Upper lobe of left lung (tissue), 6 donors: ENCODE results near the gene KMT2C. TPM values are rescaled to one million over a fixed set of nuclear protein-coding genes. Genes with fewer than 3 reads are reported as not detected.

Experiments
- ATAC-seq, 2 donors: fragments of 200-7000 bp; cut with Tn5 transposase; one replicate each; pipeline ENCODE4 v1.9.1; 2022; ENCODE audit warnings: mild to moderate bottlenecking in 2 of 2, moderate library complexity in 2 of 2; ENCODE audit not compliant: low FRiP score in 2 of 2
- DNase-seq, 2 donors: peaks; one replicate each; pipeline ENCODE4 v3.0.0-alpha.2; 2019 to 2020
- H3K27ac ChIP-seq, 4 donors: fragments of 200-600 bp; sonication (generic); one replicate each; pipeline ENCODE4 v1.5.1; 2016 to 2019
- H3K27me3 ChIP-seq, 4 donors: fragments of 200-600 bp; sonication (generic); one replicate each; pipeline ENCODE4 v1.5.1; 2017 to 2019
- H3K36me3 ChIP-seq, 4 donors: fragments of 200-600 bp; sonication (generic); one replicate each; pipeline ENCODE4 v1.5.1; 2016 to 2019
- H3K4me1 ChIP-seq, 4 donors: fragments of 200-600 bp; sonication (generic); one replicate each; pipeline ENCODE4 v1.5.1; 2018 to 2019
- H3K4me3 ChIP-seq, 4 donors: fragments of 200-600 bp; sonication (generic); one replicate each; pipeline ENCODE4 v1.5.1; 2017 to 2019; ENCODE audit warnings: mild to moderate bottlenecking in 2 of 4, moderate library complexity in 1 of 4
- H3K9me3 ChIP-seq, 4 donors: fragments of 200-600 bp; sonication (generic); one replicate each; pipeline ENCODE4 v1.5.1; 2018 to 2019
- EP300 ChIP-seq, 4 donors: sonication (generic); formaldehyde crosslinking; IDR thresholded peaks; one replicate each; pipeline ENCODE4 v1.5.1; 2017; ENCODE audit warnings: antibody characterized with exemption in 4 of 4, control low read depth in 2 of 4
- POLR2A ChIP-seq, 4 donors: fragments of 450-650 bp; IDR thresholded peaks; one replicate each; pipeline ENCODE4 v1.5.1; 2016 to 2017; ENCODE audit warnings: antibody characterized with exemption in 4 of 4, mild to moderate bottlenecking in 2 of 4
- POLR2AphosphoS5 ChIP-seq, 2 donors: sonication (generic); formaldehyde crosslinking; IDR thresholded peaks; one replicate each; pipeline ENCODE4 v1.5.1; 2017; ENCODE audit warnings: antibody characterized with exemption in 2 of 2
- WGBS, 2 donors: methylation state at CpG; one replicate each; pipeline ENCODE4 v1.1.5; 2017 to 2018; 5-methylcytosine and 5-hydroxymethylcytosine counted together
- small RNA-seq, 4 donors: library from RNA; depleted of rRNA; stranded (forward); fragments of <200 nt; gene quantifications; one replicate each; pipeline ENCODE3, GENCODE V24; 2016
- total RNA-seq, 6 donors: library from RNA; depleted of rRNA in 4 of 6; stranded (reverse); fragments of >200 nt in 4 of 6; gene quantifications; one replicate each; pipeline versions ENCODE4 v1.1.0 to v1.2.1, GENCODE V29; 2016 to 2021
- TF ChIP-seq, protein P1 (sequence below), 6 experiments: fragments of 450-650 bp in 4 of 6; fragments of 200-600 bp in 2 of 6; sonication (generic) in 2 of 6; IDR thresholded peaks; one replicate each; pipeline ENCODE4 v1.5.1; 2016 to 2019; ENCODE audit warnings: antibody characterized with exemption in 6 of 6
- donor health status: DM: no; HTN: no; CAD: no; lungs with moderate emphysema.
- donor health status: DM: no; HTN: yes; CAD: no; lungs with severe emphysema.

Gene KMT2C
- total RNA-seq, 6 donors from 2014 or later: 60.5 to 108 (median 85.0) TPM

DNA sequence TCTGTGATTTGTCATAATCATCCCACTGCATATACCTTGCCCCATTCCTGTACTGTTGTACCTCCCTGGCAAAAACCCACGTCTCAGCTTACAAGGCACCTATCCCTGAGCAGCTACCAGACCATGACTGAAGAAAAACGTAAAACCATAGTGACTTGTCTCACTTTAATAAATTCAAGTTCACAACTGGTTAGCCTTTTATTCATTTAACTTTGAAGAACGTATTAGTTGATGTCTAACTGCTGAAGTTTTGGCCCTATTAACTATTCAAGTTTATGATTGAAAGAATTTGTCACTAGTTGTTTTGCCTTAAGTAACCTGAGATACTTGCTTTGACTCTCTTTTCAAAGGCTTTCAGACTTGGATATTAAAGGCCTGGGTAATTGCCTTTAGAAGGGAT, 350.7 kb downstream of the KMT2C start:
- Histone ChIP-seq H3K36me3 (no peaks in the 10 kb centered on the region), H3K27me3 (no peaks in the 10 kb centered on the region), H3K4me3 (no peak overlapping the region), H3K9me3 (peaks cover 6 to 17% (median 9%) of the 10 kb centered on the region in 4 donors), H3K27ac (no peak overlapping the region), H3K4me1 (no peaks in the 10 kb centered on the region)
- WGBS, 2 donors: 97 to 98% methylated on average over 3 of the region's 3 CpGs
- ATAC-seq: no peak
- DNase-seq: no peak
- TF ChIP-seq EP300 (IDR thresholded peaks at IDR 0.05) (no peak), POLR2AphosphoS5 (IDR thresholded peaks at IDR 0.05) (no peak), POLR2A (IDR thresholded peaks at IDR 0.05) (no peak)
- TF ChIP-seq, protein P1, sequence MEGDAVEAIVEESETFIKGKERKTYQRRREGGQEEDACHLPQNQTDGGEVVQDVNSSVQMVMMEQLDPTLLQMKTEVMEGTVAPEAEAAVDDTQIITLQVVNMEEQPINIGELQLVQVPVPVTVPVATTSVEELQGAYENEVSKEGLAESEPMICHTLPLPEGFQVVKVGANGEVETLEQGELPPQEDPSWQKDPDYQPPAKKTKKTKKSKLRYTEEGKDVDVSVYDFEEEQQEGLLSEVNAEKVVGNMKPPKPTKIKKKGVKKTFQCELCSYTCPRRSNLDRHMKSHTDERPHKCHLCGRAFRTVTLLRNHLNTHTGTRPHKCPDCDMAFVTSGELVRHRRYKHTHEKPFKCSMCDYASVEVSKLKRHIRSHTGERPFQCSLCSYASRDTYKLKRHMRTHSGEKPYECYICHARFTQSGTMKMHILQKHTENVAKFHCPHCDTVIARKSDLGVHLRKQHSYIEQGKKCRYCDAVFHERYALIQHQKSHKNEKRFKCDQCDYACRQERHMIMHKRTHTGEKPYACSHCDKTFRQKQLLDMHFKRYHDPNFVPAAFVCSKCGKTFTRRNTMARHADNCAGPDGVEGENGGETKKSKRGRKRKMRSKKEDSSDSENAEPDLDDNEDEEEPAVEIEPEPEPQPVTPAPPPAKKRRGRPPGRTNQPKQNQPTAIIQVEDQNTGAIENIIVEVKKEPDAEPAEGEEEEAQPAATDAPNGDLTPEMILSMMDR (IDR thresholded peaks at IDR 0.05): no peak

Small RNA genes within 50 kb of the gene (small RNA-seq; reads per million reads assigned to genes)
- gene AC104692.1 (0 reads per million in 4 donors), gene AC104692.2 (0 reads per million in 4 donors), gene RF00019 (0 reads per million in 4 donors)

Other genes with a start within 250 kb of the KMT2C start
- gene XRCC2, start 240.1 kb upstream of the KMT2C start, total RNA-seq: 1 to 10 TPM in 3 of 6 donors, under 1 TPM in 3; 0.46 to 1.3 (median 1.00) TPM